HepG2 (cell line): Measurements from ENCODE around the gene DDIT4. TPM values are rescaled to one million over a fixed set of nuclear protein-coding genes. Genes with fewer than 3 reads are reported as not detected.

Experiments used
- AKAP8 ChIP-seq: sonication (generic); formaldehyde crosslinking; IDR thresholded peaks from 2 replicates; pipeline ENCODE4 v1.5.1; 2020; ENCODE audit warnings: mild to moderate bottlenecking, missing genetic modification reagents
- DNMT3B ChIP-seq: conservative IDR thresholded peaks from 2 replicates; pipeline ENCODE4 v1.6.1; 2016; ENCODE audit warnings: missing biosample characterization, control low read depth
- ESRRA ChIP-seq: sonication (generic); formaldehyde crosslinking; IDR thresholded peaks from 2 replicates; pipeline ENCODE4 v1.5.1; 2020; ENCODE audit warnings: mild to moderate bottlenecking, low read depth, missing genetic modification reagents
- FLYWCH1 ChIP-seq: sonication (generic); formaldehyde crosslinking; IDR thresholded peaks from 2 replicates; pipeline ENCODE4 v1.8.1; 2023; ENCODE audit warnings: mild to moderate bottlenecking, missing genetic modification reagents
- GPN1 ChIP-seq: sonication (generic); formaldehyde crosslinking; IDR thresholded peaks from 2 replicates; pipeline ENCODE4 v1.5.1; 2020; ENCODE audit warnings: missing genetic modification reagents, borderline replicate concordance
- KDM3A ChIP-seq: IDR thresholded peaks from 2 replicates; pipeline ENCODE4 v1.6.1; 2018; ENCODE audit warnings: low read depth, missing compliant biosample characterization
- KLF15 ChIP-seq: sonication (generic); formaldehyde crosslinking; IDR thresholded peaks from 2 replicates; pipeline ENCODE4 v1.8.1; 2023; ENCODE audit warnings: borderline replicate concordance, mild to moderate bottlenecking, inconsistent platforms, missing genetic modification reagents, mixed read lengths
- KMT2B ChIP-seq: IDR thresholded peaks from 2 replicates; pipeline ENCODE4 v1.6.1; 2016; ENCODE audit warnings: missing genetic modification reagents, missing compliant biosample characterization
- MYNN ChIP-seq: sonication (generic); formaldehyde crosslinking; IDR thresholded peaks from 2 replicates; pipeline ENCODE4 v1.4.0; 2020; ENCODE audit warnings: mild to moderate bottlenecking, low read depth, missing genetic modification reagents
- NONO ChIP-seq, 2 experiments: fragments of 450-650 bp in 1 of 2; sonication (generic) in 1 of 2; formaldehyde crosslinking in 1 of 2; IDR thresholded peaks in 1 of 2; conservative IDR thresholded peaks in 1 of 2; 2 replicates each; pipeline versions ENCODE4 v1.6.1 to v1.8.0; 2017 to 2022; ENCODE audit warnings: mild to moderate bottlenecking in 1 of 2, missing genetic modification reagents in 1 of 2, moderate library complexity in 1 of 2
- PCBP1 ChIP-seq: fragments of 200-400 bp; formaldehyde crosslinking; IDR thresholded peaks from 2 replicates; pipeline ENCODE4 v1.6.1; 2017; ENCODE audit warnings: mild to moderate bottlenecking, low read depth, low read length, borderline replicate concordance
- PHF8 ChIP-seq: sonication (generic); formaldehyde crosslinking; IDR thresholded peaks from 2 replicates; pipeline ENCODE4 v1.5.0; 2020; ENCODE audit warnings: missing genetic modification reagents
- RXRB ChIP-seq: IDR thresholded peaks from 2 replicates; pipeline ENCODE4 v1.6.1; 2016; ENCODE audit warnings: borderline replicate concordance, missing genetic modification reagents, missing compliant biosample characterization
- TBP ChIP-seq: sonication (generic); formaldehyde crosslinking; IDR thresholded peaks from 2 replicates; pipeline ENCODE4 v1.5.0; 2020; ENCODE audit warnings: missing genetic modification reagents
- ZFY ChIP-seq: sonication (generic); formaldehyde crosslinking; IDR thresholded peaks from 2 replicates; pipeline ENCODE4 v1.4.0; 2020; ENCODE audit warnings: missing genetic modification reagents
- ZNF3 ChIP-seq: IDR thresholded peaks from 2 replicates; pipeline ENCODE4 v1.7.0; 2017; ENCODE audit warnings: inconsistent platforms
- ZNF570 ChIP-seq: sonication (generic); formaldehyde crosslinking; IDR thresholded peaks from 2 replicates; pipeline ENCODE4 v1.4.0; 2020; ENCODE audit warnings: mild to moderate bottlenecking, missing genetic modification reagents, borderline replicate concordance
- ZNF589 ChIP-seq: sonication (generic); formaldehyde crosslinking; conservative IDR thresholded peaks from 2 replicates; pipeline ENCODE4 v1.8.0; 2022; ENCODE audit warnings: mild to moderate bottlenecking, moderate library complexity, missing genetic modification reagents
- ZNF607 ChIP-seq: sonication (generic); formaldehyde crosslinking; IDR thresholded peaks from 2 replicates; pipeline ENCODE4 v1.5.1; 2020; ENCODE audit warnings: missing genetic modification reagents, mild to moderate bottlenecking, borderline replicate concordance
- ZNF746 ChIP-seq: sonication (generic); formaldehyde crosslinking; IDR thresholded peaks from 2 replicates; pipeline ENCODE4 v1.8.0; 2022; ENCODE audit warnings: mild to moderate bottlenecking, missing genetic modification reagents
- polyA plus RNA-seq, 8 experiments: library from polyadenylated mRNA; depleted of rRNA in 3 of 8; stranded (reverse) in 7 of 8; unstranded in 1 of 8; fragments of >200 nt; fragmentation: Illumina TruSeq in 4 of 8; extraction: Trizol in 4 of 8; gene quantifications; 2 replicates each; pipeline versions ENCODE4 v1.2.1 to v1.2.3, GENCODE V29; 2011 to 2016; ENCODE audit warnings: low read depth in 4 of 8, missing spikeins in 1 of 8, mixed read lengths in 1 of 8; ENCODE audit not compliant: insufficient read depth in 1 of 8
- total RNA-seq, 5 experiments: library from RNA; depleted of rRNA; stranded (reverse); fragments of >200 nt; fragmentation: Illumina TruSeq; extraction: Trizol; gene quantifications; 2 replicates each; pipeline ENCODE4 v1.2.3, GENCODE V29; 2016; ENCODE audit warnings: low read depth in 1 of 5
- TF ChIP-seq, protein P1 (sequence below): sonication (generic); formaldehyde crosslinking; IDR thresholded peaks from 2 replicates; pipeline ENCODE4 v1.4.0; 2020; ENCODE audit warnings: missing genetic modification reagents, borderline replicate concordance
- TF ChIP-seq, protein P2 (sequence below): IDR thresholded peaks from 2 replicates; pipeline ENCODE4 v1.6.1; 2012; ENCODE audit warnings: inconsistent platforms
- TF ChIP-seq, protein P3 (sequence below): sonication (generic); formaldehyde crosslinking; IDR thresholded peaks from 2 replicates; pipeline ENCODE4 v1.4.0; 2020; ENCODE audit warnings: missing genetic modification reagents
- TF ChIP-seq, protein P4 (sequence below): IDR thresholded peaks from 2 replicates; pipeline ENCODE4 v1.6.1; 2016; ENCODE audit warnings: missing genetic modification reagents, missing compliant biosample characterization

Gene DDIT4
- total and polyA plus RNA-seq, 2 of the 13 experiments (the other 11 are each of a cell fraction or from before 2014, with no cell fraction given) = 35.6 to 40.7 TPM

DNA sequence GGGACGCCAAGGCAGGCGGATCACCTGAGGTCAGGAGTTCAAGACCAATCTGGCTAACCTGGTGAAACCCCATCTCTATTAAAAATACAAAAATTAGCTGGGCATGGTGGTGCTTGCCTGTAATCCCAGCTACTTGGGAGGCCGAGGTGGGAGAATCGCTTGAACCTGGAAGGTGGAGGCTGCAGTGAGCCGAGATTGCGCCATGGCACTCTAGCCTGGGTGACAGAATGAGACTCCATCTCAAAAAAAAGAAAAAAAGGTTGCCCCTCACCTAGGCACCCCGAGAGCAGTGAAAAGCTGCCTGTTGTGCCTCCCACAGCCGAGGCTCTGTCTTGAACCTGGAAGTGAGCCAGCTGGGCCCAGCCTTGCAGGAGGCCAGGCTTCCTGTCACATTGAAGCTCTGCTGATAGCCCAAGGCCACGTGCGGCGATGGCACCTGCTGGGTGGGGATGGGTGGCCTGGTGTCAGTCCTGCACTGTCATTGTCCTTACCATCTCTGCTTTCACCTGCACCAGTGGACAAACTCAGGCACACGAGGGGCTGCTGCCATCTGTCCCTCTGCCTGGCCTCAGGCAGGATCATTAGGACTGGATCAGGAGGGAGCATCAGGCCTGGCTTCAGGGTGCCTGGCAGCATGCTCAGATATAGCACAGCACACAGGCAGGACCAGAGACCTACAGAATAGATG lies 43.2 kb downstream of the DDIT4 start (continued):
- 0 out of 2 replicates have a peak, but pooled peaks have one; percentile 37 for TF ChIP-seq FLYWCH1 (CRISPR knock-in tag)
- no peak for TF ChIP-seq TBP (CRISPR knock-in tag)
- peak; percentile 63; the same call in 1 of the 2 replicates for TF ChIP-seq ZNF746 (CRISPR knock-in tag)
- TF ChIP-seq, protein P1, sequence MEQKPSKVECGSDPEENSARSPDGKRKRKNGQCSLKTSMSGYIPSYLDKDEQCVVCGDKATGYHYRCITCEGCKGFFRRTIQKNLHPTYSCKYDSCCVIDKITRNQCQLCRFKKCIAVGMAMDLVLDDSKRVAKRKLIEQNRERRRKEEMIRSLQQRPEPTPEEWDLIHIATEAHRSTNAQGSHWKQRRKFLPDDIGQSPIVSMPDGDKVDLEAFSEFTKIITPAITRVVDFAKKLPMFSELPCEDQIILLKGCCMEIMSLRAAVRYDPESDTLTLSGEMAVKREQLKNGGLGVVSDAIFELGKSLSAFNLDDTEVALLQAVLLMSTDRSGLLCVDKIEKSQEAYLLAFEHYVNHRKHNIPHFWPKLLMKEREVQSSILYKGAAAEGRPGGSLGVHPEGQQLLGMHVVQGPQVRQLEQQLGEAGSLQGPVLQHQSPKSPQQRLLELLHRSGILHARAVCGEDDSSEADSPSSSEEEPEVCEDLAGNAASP (CRISPR knock-in tag) = peak; percentile 79; the same call in 1 of the 2 replicates
- TF ChIP-seq PHF8 (CRISPR knock-in tag) = no peak; the same call in 1 of the 2 replicates
- TF ChIP-seq DNMT3B = peak; percentile 90; the same call in 1 of the 2 replicates
- 0 out of 2 replicates have a peak, but pooled peaks have one; percentile 55 for TF ChIP-seq KLF15 (CRISPR knock-in tag)
- TF ChIP-seq ZNF3 (CRISPR knock-in tag) = 0 out of 2 replicates have a peak, but pooled peaks have one; percentile 37
- no peak for TF ChIP-seq NONO (IDR thresholded peaks at IDR 0.05)
- 0 out of 2 replicates have a peak, but pooled peaks have one; percentile 50 for TF ChIP-seq NONO (CRISPR knock-in tag; conservative IDR thresholded peaks at IDR 0.05)
- TF ChIP-seq ZNF607 (CRISPR knock-in tag) = 0 out of 2 replicates have a peak, but pooled peaks have one; percentile 26
- peak; percentile 57; the same call in 1 of the 2 replicates for TF ChIP-seq KMT2B (CRISPR knock-in tag)
- TF ChIP-seq GPN1 (CRISPR knock-in tag) = peak; percentile 40; the same call in 1 of the 2 replicates
- TF ChIP-seq ZNF589 (CRISPR knock-in tag) = peak; percentile 49; the same call in 1 of the 2 replicates
- no peak for TF ChIP-seq PCBP1
- TF ChIP-seq ZNF570 (CRISPR knock-in tag) = no peak
- peak; percentile 92 for TF ChIP-seq ZFY (CRISPR knock-in tag)
- peak; percentile 64; the same call in 1 of the 2 replicates for TF ChIP-seq KDM3A
- TF ChIP-seq, protein P2, sequence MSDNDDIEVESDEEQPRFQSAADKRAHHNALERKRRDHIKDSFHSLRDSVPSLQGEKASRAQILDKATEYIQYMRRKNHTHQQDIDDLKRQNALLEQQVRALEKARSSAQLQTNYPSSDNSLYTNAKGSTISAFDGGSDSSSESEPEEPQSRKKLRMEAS = peak; percentile 99
- TF ChIP-seq, protein P3, sequence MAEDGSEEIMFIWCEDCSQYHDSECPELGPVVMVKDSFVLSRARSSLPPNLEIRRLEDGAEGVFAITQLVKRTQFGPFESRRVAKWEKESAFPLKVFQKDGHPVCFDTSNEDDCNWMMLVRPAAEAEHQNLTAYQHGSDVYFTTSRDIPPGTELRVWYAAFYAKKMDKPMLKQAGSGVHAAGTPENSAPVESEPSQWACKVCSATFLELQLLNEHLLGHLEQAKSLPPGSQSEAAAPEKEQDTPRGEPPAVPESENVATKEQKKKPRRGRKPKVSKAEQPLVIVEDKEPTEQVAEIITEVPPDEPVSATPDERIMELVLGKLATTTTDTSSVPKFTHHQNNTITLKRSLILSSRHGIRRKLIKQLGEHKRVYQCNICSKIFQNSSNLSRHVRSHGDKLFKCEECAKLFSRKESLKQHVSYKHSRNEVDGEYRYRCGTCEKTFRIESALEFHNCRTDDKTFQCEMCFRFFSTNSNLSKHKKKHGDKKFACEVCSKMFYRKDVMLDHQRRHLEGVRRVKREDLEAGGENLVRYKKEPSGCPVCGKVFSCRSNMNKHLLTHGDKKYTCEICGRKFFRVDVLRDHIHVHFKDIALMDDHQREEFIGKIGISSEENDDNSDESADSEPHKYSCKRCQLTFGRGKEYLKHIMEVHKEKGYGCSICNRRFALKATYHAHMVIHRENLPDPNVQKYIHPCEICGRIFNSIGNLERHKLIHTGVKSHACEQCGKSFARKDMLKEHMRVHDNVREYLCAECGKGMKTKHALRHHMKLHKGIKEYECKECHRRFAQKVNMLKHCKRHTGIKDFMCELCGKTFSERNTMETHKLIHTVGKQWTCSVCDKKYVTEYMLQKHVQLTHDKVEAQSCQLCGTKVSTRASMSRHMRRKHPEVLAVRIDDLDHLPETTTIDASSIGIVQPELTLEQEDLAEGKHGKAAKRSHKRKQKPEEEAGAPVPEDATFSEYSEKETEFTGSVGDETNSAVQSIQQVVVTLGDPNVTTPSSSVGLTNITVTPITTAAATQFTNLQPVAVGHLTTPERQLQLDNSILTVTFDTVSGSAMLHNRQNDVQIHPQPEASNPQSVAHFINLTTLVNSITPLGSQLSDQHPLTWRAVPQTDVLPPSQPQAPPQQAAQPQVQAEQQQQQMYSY (CRISPR knock-in tag) = 0 out of 2 replicates have a peak, but pooled peaks have one; percentile 34
- TF ChIP-seq ESRRA (CRISPR knock-in tag) = peak; percentile 74; the same call in 1 of the 2 replicates
- TF ChIP-seq MYNN = peak; percentile 55; the same call in 1 of the 2 replicates
- TF ChIP-seq, protein P4, sequence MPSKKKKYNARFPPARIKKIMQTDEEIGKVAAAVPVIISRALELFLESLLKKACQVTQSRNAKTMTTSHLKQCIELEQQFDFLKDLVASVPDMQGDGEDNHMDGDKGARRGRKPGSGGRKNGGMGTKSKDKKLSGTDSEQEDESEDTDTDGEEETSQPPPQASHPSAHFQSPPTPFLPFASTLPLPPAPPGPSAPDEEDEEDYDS (CRISPR knock-in tag) = 0 out of 2 replicates have a peak, but pooled peaks have one; percentile 38
- TF ChIP-seq RXRB (CRISPR knock-in tag) = peak; percentile 69; the same call in 1 of the 2 replicates
- TF ChIP-seq AKAP8 (CRISPR knock-in tag) = no peak
